Neural crest cell (in vitro differentiated cells): Measurements from ENCODE around the gene EVI2A. TPM values are rescaled to one million over a fixed set of nuclear protein-coding genes. Genes with fewer than 3 reads are reported as not detected.

Source experiments
- DNase-seq: peaks from one replicate; pipeline ENCODE4 v3.0.0; 2021; ENCODE audit warnings: low read depth, mixed read lengths, low spot score
- H3K27ac Mint-ChIP-seq: one replicate; pipeline ENCODE4 v1.8.0; 2021; ENCODE audit warnings: mild to moderate bottlenecking, mixed read lengths; ENCODE audit not compliant: unreplicated experiment
- H3K27me3 Mint-ChIP-seq: 2 replicates; pipeline ENCODE4 v1.8.0; 2021; ENCODE audit warnings: low read depth, mild to moderate bottlenecking, mixed read lengths
- H3K36me3 Mint-ChIP-seq: 2 replicates; pipeline ENCODE4 v1.8.0; 2021; ENCODE audit warnings: low read depth, mild to moderate bottlenecking, mixed read lengths
- H3K4me1 Mint-ChIP-seq: 2 replicates; pipeline ENCODE4 v1.8.0; 2021; ENCODE audit warnings: mixed read lengths
- H3K4me3 Mint-ChIP-seq: one replicate; pipeline ENCODE4 v1.8.0; 2021; ENCODE audit warnings: mild to moderate bottlenecking, mixed read lengths
- H3K9me3 Mint-ChIP-seq: 2 replicates; pipeline ENCODE4 v1.8.0; 2021; ENCODE audit warnings: mixed read lengths
- total RNA-seq: library from RNA; stranded (reverse); gene quantifications from 2 replicates; pipeline ENCODE4 v1.2.1, GENCODE V29; 2021
- TF ChIP-seq, protein P1 (sequence below): fragments of 200-600 bp; sonication (generic); conservative IDR thresholded peaks from 2 replicates; pipeline ENCODE4 v1.5.0; 2021; ENCODE audit warnings: antibody characterized with exemption, mild to moderate bottlenecking

The EVI2A gene
- total RNA-seq, 1 donor from 2014 or later: not detected

DNA sequence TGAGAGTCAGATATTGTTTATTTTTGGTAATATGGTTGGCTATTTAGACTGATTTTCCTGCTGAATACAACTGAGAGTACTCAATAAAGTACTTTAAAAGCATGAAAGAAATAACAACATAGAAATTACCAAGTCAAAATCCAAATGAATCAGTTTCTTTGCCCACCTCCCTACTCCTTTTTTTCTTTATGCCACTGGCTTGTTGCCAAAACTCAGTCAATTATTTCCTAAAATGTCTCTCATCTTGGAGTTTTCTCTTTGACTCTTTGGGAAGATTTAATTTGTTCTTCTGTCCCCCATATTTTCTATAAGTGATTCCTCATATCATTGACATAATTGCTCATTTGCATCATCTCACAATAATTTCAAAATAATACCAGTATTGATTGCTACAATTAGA lies 21.8 kb downstream of the EVI2A start:
- no peak overlapping the region for H3K27ac Mint-ChIP-seq
- peaks cover 6% of the 10 kb centered on the region for H3K36me3 Mint-ChIP-seq
- H3K27me3 Mint-ChIP-seq: no peaks in the 10 kb centered on the region
- H3K4me3 Mint-ChIP-seq: no peak overlapping the region
- no peak for DNase-seq
- H3K9me3 Mint-ChIP-seq: no peaks in the 10 kb centered on the region
- H3K4me1 Mint-ChIP-seq: peaks cover 7% of the 10 kb centered on the region
- TF ChIP-seq, protein P1, sequence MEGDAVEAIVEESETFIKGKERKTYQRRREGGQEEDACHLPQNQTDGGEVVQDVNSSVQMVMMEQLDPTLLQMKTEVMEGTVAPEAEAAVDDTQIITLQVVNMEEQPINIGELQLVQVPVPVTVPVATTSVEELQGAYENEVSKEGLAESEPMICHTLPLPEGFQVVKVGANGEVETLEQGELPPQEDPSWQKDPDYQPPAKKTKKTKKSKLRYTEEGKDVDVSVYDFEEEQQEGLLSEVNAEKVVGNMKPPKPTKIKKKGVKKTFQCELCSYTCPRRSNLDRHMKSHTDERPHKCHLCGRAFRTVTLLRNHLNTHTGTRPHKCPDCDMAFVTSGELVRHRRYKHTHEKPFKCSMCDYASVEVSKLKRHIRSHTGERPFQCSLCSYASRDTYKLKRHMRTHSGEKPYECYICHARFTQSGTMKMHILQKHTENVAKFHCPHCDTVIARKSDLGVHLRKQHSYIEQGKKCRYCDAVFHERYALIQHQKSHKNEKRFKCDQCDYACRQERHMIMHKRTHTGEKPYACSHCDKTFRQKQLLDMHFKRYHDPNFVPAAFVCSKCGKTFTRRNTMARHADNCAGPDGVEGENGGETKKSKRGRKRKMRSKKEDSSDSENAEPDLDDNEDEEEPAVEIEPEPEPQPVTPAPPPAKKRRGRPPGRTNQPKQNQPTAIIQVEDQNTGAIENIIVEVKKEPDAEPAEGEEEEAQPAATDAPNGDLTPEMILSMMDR: no peak

DNA sequence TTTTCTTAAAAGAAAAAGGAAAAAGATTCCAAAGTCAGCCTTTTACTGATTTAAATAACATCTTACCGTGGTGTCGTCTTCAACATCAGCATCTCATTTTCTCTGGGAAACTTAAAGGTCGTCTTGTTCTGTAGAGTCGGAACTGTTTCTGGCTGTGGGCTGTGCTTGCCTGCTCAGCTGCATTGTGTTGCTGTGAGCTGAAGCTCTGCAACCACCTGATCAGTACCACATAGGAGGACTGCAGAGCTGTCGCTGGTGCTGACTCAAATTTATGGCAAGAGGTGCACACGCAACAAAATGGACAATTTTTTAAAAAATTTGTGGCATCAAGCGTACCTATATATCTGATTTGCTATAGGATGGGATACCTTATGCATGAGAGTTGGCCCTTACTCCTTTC lies 24.3 kb downstream of the EVI2A start, which contains the start of gene OMG:
OMG (minus strand) TSS at position 150 of the 400 bp plus-strand sequence. CDS start 908 bp downstream, outside the sequence.
- Mint-ChIP-seq H3K27me3 (no peaks in the 10 kb centered on the region), H3K4me3 (no peak within 1 kb of the TSS), H3K36me3 (no peaks in the 10 kb centered on the region), H3K9me3 (no peaks in the 10 kb centered on the region), H3K4me1 (peaks cover 7% of the 10 kb centered on the region), H3K27ac (no peak within 1 kb of the TSS)
- DNase-seq: no peak
- TF ChIP-seq, protein P1: no peak

DNA sequence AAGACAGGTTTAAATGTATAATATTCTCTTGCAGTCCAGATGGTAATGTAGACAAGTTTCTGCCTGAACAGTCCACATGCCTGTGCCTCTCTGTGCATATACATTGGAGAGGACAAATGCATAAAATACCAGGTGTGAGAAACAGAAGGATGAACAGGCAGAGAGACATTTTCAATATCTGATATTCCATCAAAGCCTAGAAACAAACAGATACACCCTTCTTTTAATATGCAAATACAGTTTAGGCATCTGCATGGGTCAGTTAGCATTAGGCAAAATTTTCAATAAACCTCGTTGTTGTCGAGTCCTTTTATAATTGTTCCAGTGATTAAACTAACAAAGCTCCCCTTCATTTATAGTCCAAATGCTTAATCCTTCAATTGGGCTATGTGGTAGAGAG lies 25.3 kb downstream of the EVI2A start:
- H3K27me3 Mint-ChIP-seq: no peaks in the 10 kb centered on the region
- H3K36me3 Mint-ChIP-seq: peaks cover 5% of the 10 kb centered on the region
- H3K9me3 Mint-ChIP-seq: no peaks in the 10 kb centered on the region
- peaks cover 7% of the 10 kb centered on the region for H3K4me1 Mint-ChIP-seq
- no peak overlapping the region for H3K27ac Mint-ChIP-seq
- no peak overlapping the region for H3K4me3 Mint-ChIP-seq
- TF ChIP-seq, protein P1: no peak
- no peak for DNase-seq

DNA sequence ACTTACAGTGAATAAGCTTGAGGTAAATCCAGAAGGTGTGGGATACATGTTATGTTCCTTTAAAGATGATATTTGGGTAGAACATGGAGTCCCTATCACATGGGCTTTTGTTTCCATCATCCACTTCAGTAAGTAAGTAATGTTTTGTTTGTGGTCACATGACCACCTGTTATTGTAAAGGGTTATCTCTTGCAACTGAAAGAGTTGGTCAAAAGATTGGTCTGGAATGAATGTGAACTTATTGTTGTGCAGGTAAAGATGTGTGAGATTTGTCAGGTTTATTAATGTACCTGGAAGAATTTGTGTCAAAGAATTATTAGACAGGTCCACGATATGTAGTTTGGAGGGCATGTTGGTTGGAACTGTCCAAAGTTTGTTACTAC lies 25.9 kb downstream of the EVI2A start:
- no peaks in the 10 kb centered on the region for H3K27me3 Mint-ChIP-seq
- DNase-seq: no peak
- no peaks in the 10 kb centered on the region for H3K9me3 Mint-ChIP-seq
- H3K4me1 Mint-ChIP-seq: peaks cover 7% of the 10 kb centered on the region
- peaks cover 5% of the 10 kb centered on the region for H3K36me3 Mint-ChIP-seq
- TF ChIP-seq, protein P1: no peak
- H3K4me3 Mint-ChIP-seq: no peak overlapping the region
- no peak overlapping the region for H3K27ac Mint-ChIP-seq

DNA sequence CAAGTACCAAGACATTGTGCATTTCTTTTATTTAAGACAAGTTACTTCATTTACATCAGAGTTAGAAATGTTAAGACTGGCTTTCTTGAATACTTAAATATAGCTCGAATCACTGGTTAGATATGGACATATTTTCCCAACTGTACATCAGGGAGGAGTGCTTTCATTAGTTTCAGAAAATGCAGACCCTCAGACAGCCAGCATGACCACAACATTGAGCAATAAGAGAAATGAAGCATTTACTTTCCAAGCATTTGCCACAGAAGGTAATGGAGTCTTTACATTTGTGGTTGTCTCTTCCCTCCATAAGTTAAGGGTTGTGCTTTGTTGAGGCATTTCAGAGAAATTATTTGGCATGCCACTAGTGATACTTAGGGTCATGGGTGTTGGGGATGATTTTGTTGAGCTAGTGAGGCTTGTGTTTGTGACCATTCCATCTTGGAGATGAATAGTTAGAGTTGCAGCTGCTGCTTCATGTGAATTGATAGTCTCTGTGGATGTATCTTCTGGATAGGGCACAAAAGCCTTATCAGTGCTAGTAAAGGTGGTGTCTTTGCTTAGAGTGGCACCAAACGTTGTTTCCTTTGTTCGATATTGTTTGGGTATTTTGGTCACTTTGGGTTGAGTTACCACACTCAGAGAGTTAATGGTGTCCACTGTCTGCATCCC lies 26.5 kb downstream of the EVI2A start:
- DNase-seq: no peak
- Mint-ChIP-seq H3K36me3 (peaks cover 5% of the 10 kb centered on the region), H3K4me1 (peaks cover 7% of the 10 kb centered on the region), H3K4me3 (no peak overlapping the region), H3K9me3 (no peaks in the 10 kb centered on the region), H3K27me3 (no peaks in the 10 kb centered on the region), H3K27ac (no peak overlapping the region)
- TF ChIP-seq, protein P1: no peak
